GM23248 (cell line): ENCODE measurements around the gene HOXB3.

Source experiments
- EZH2 ChIP-seq: fragments of 200-600 bp; sonication (generic); IDR thresholded peaks from 2 replicates; pipeline ENCODE4 v1.6.1; 2018; ENCODE audit warnings: antibody characterized with exemption, mild to moderate bottlenecking; ENCODE audit not compliant: insufficient read depth, poor library complexity, severe bottlenecking
- EZH2phosphoT487 ChIP-seq: fragments of 200-600 bp; sonication (generic); IDR thresholded peaks from 2 replicates; pipeline ENCODE4 v1.6.1; 2018; ENCODE audit warnings: antibody characterized with exemption, moderate library complexity, mild to moderate bottlenecking, low read depth; ENCODE audit not compliant: insufficient read depth

GRCh38 chr17:48639136-48639535, 49.1 kb upstream of the HOXB3 start:
- TF ChIP-seq EZH2 (no peak), EZH2phosphoT487 (no peak)
